Thymus (tissue), 11 donors: ENCODE results near the gene LIPI. TPM values are rescaled to one million over a fixed set of nuclear protein-coding genes. Genes with fewer than 3 reads are reported as not detected.
"Not testable (repeated sequence)": the region's sequence is repeated elsewhere in the genome, so short reads cannot be mapped to it uniquely, and the experiment has no call there.

Experiments
- DNase-seq, 9 donors: peaks; one replicate each; pipeline ENCODE4 v3.0.0-alpha.2; 2013; ENCODE audit warnings: low spot score in 9 of 9, low read depth in 6 of 9, missing footprints in 1 of 9
- H3K27ac ChIP-seq, 2 donors: one replicate each; pipeline ENCODE4 v1.5.1; 2013; ENCODE audit warnings: control low read depth in 1 of 2, low read depth in 1 of 2, low read length in 1 of 2, mild to moderate bottlenecking in 1 of 2, moderate library complexity in 1 of 2
- H3K27me3 ChIP-seq, 2 donors: one replicate each; pipeline ENCODE4 v1.5.1; 2013; ENCODE audit warnings: low read length in 1 of 2; ENCODE audit not compliant: control insufficient read depth in 2 of 2, insufficient read depth in 1 of 2
- H3K36me3 ChIP-seq, 2 donors: one replicate each; pipeline ENCODE4 v1.5.1; 2013; ENCODE audit warnings: low read length in 1 of 2, mild to moderate bottlenecking in 1 of 2, moderate library complexity in 1 of 2; ENCODE audit not compliant: control insufficient read depth in 2 of 2, insufficient read depth in 2 of 2
- H3K4me1 ChIP-seq, 2 donors: one replicate each; pipeline ENCODE4 v1.5.1; 2013; ENCODE audit warnings: low read length in 2 of 2; ENCODE audit not compliant: control insufficient read depth in 2 of 2, insufficient read depth in 2 of 2
- H3K4me3 ChIP-seq, 2 donors: one replicate each; pipeline ENCODE4 v1.5.1; 2013; ENCODE audit warnings: low read length in 2 of 2, control low read depth in 1 of 2, mild to moderate bottlenecking in 1 of 2
- H3K9me3 ChIP-seq, 2 donors: one replicate each; pipeline ENCODE4 v1.5.1; 2013; ENCODE audit warnings: low read length in 1 of 2, mild to moderate bottlenecking in 1 of 2; ENCODE audit not compliant: control insufficient read depth in 2 of 2, insufficient read depth in 1 of 2
- WGBS: extraction: QIAGEN DNeasy Blood & Tissue Kit; methylation state at CpG from one replicate; pipeline ENCODE4 v1.1.7; 2013; 5-methylcytosine and 5-hydroxymethylcytosine counted together
- polyA plus RNA-seq: library from polyadenylated mRNA; stranded (reverse); fragments of 200-250 nt; gene quantifications from one replicate; pipeline ENCODE4 v1.2.3, GENCODE V29; 2013
- total RNA-seq: library from RNA; stranded (reverse); fragments of 120-200 nt; gene quantifications from one replicate; pipeline ENCODE4 v1.2.4, GENCODE V29; 2013
- donor health status: healthy.

LIPI gene
- total and polyA plus RNA-seq, 2 donors = 0.02 TPM; not detected in 1

DNA sequence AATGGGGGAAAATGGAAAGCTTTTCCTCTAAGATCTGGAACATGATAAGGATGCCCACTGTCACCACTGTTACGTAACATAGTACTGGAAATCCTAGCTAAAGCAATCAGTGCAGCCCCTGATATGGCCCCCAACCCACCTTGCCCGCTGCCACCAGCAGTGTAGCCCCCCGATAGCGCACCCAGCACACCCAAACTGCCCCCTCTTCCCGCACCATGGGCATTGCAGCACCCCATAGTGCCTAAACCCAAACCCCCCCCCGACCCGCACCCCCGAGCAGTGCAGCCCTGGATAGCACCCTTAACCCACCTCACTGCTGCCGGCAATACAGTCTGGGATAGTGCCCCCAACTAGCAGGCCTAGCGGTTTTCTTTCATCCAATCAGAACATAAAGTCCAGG, 148.9 kb downstream of the LIPI start:
- H3K27me3 ChIP-seq, DNase-seq, H3K36me3 ChIP-seq, H3K4me1 ChIP-seq, H3K27ac ChIP-seq, H3K4me3 ChIP-seq: not testable (repeated sequence)
- H3K9me3 ChIP-seq = peaks cover 0 to 12% of the 10 kb centered on the region in 2 donors
- 96% methylated on average over 10 of the region's 10 CpGs for WGBS

DNA sequence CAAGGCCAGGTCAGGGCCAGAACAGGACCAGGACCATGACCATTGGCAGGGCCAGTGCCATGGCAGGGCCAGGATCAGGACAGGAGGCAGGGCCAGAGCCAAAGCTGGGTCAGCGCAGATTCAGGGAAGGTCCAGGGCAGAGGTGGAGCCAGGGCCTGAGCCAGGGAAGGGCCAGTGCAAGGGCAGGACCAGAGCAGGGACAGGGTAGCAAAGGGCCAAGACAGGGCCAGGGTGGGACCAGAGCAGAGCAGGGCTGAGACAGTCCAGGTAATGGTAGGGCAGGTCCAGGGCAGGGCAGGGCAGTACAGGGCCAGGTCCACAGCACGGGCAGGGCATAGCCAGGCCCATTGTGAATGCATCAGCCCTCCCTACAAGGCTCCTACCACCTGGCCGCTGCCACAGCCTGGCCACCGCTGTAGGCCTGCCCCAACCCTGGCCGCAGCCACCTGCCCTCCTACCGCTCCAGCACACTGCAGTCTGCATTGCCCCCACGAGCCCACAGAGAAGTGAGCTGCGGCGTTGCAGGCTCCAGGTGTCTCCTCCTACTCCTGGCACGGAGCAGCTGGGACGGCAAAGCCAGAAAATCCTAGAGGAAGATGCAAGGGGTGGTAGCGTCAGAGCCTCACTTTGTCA, 151.6 kb downstream of the LIPI start:
- WGBS = 98% methylated on average over 12 of the region's 12 CpGs
- not testable (repeated sequence) for H3K27ac ChIP-seq, H3K36me3 ChIP-seq, H3K4me1 ChIP-seq, H3K4me3 ChIP-seq, H3K27me3 ChIP-seq, DNase-seq
- H3K9me3 ChIP-seq = peaks cover 0 to 15% of the 10 kb centered on the region in 2 donors

Other genes with a start within 250 kb of the LIPI start
- 0.90 TPM for gene RBM11, start 5.2 kb upstream of the LIPI start, total RNA-seq
- gene RBM11, start 5.2 kb upstream of the LIPI start, polyA plus RNA-seq = 3.5 TPM
- 24.6 TPM for gene HSPA13, start 172.2 kb upstream of the LIPI start, total RNA-seq
- 9.4 TPM for gene HSPA13, start 172.2 kb upstream of the LIPI start, polyA plus RNA-seq